Trophoblast cell (in vitro differentiated cells and primary cell): ENCODE measurements around the gene H6PD.

Experiments
- DNase-seq, 2 donors: peaks; one replicate each; pipeline ENCODE4 v3.0.0-alpha.2; 2016
- H2AFZ ChIP-seq: 2 replicates; pipeline ENCODE4 v1.6.1; 2013; ENCODE audit warnings: low read length, moderate library complexity, mild to moderate bottlenecking; ENCODE audit not compliant: insufficient read depth, poor library complexity
- H2AK5ac ChIP-seq: 2 replicates; pipeline ENCODE4 v1.6.1; 2013; ENCODE audit warnings: mild to moderate bottlenecking, low read length
- H2BK120ac ChIP-seq: 2 replicates; pipeline ENCODE4 v1.6.1; 2013; ENCODE audit warnings: low read length, mild to moderate bottlenecking, moderate library complexity; ENCODE audit not compliant: insufficient read depth, poor library complexity
- H2BK12ac ChIP-seq: 2 replicates; pipeline ENCODE4 v1.6.1; 2013; ENCODE audit warnings: mild to moderate bottlenecking, low read length, moderate library complexity
- H2BK5ac ChIP-seq: 2 replicates; pipeline ENCODE4 v1.6.1; 2013; ENCODE audit warnings: low read length, low read depth, moderate library complexity, mild to moderate bottlenecking; ENCODE audit not compliant: poor library complexity
- H3K14ac ChIP-seq: 2 replicates; pipeline ENCODE4 v1.6.1; 2013; ENCODE audit warnings: mild to moderate bottlenecking, low read length
- H3K18ac ChIP-seq: 2 replicates; pipeline ENCODE4 v1.6.1; 2013; ENCODE audit warnings: mild to moderate bottlenecking, low read length
- H3K23ac ChIP-seq: 2 replicates; pipeline ENCODE4 v1.6.1; 2013; ENCODE audit warnings: low read length
- H3K27ac ChIP-seq: 2 replicates; pipeline ENCODE4 v1.5.1; 2013; ENCODE audit warnings: low read depth, mild to moderate bottlenecking, inconsistent platforms, low read length, moderate library complexity
- H3K27me3 ChIP-seq: 2 replicates; pipeline ENCODE4 v1.6.1; 2013; ENCODE audit warnings: inconsistent platforms, mild to moderate bottlenecking, low read length, moderate library complexity; ENCODE audit not compliant: insufficient read depth
- H3K36me3 ChIP-seq, 2 experiments: 1 replicate in 1 of 2; 2 replicates in 1 of 2; pipeline ENCODE4 v1.6.1; 2013; ENCODE audit warnings: low read length in 2 of 2, mild to moderate bottlenecking in 2 of 2, moderate library complexity in 1 of 2; ENCODE audit not compliant: insufficient read depth in 2 of 2, control insufficient read depth in 1 of 2
- H3K4ac ChIP-seq: 2 replicates; pipeline ENCODE4 v1.6.1; 2013; ENCODE audit warnings: low read depth, mild to moderate bottlenecking, low read length, moderate library complexity
- H3K4me1 ChIP-seq, 2 experiments: 1 replicate in 1 of 2; 2 replicates in 1 of 2; pipeline ENCODE4 v1.6.1; 2013; ENCODE audit warnings: low read length in 2 of 2, mild to moderate bottlenecking in 2 of 2, moderate library complexity in 1 of 2; ENCODE audit not compliant: insufficient read depth in 2 of 2, control insufficient read depth in 1 of 2
- H3K4me2 ChIP-seq: 2 replicates; pipeline ENCODE4 v1.6.1; 2013; ENCODE audit warnings: inconsistent platforms, mild to moderate bottlenecking, low read length, moderate library complexity
- H3K4me3 ChIP-seq: 2 replicates; pipeline ENCODE4 v1.5.1; 2013; ENCODE audit warnings: mild to moderate bottlenecking, low read depth, low read length, inconsistent platforms
- H3K79me1 ChIP-seq: one replicate; pipeline ENCODE4 v1.6.1; 2013; ENCODE audit warnings: low read length
- H3K79me2 ChIP-seq: 2 replicates; pipeline ENCODE4 v1.6.1; 2013; ENCODE audit warnings: low read length, mild to moderate bottlenecking; ENCODE audit not compliant: control insufficient read depth, insufficient read depth, poor library complexity
- H3K9ac ChIP-seq: 2 replicates; pipeline ENCODE4 v1.6.1; 2013; ENCODE audit warnings: mild to moderate bottlenecking, low read length
- H3K9me3 ChIP-seq: 2 replicates; pipeline ENCODE4 v1.6.1; 2013; ENCODE audit warnings: low read depth, mild to moderate bottlenecking, control low read depth, inconsistent platforms, low read length; ENCODE audit not compliant: insufficient read depth
- H4K12ac ChIP-seq: 2 replicates; pipeline ENCODE4 v1.6.1; 2013; ENCODE audit warnings: low read depth, mild to moderate bottlenecking, low read length, moderate library complexity
- H4K8ac ChIP-seq: 2 replicates; pipeline ENCODE4 v1.6.1; 2013; ENCODE audit warnings: low read depth, mild to moderate bottlenecking, low read length, moderate library complexity
- H4K91ac ChIP-seq: one replicate; pipeline ENCODE4 v1.6.1; 2013; ENCODE audit warnings: low read depth, mild to moderate bottlenecking, low read length, moderate library complexity
- WGBS: extraction: QIAGEN DNeasy Blood & Tissue Kit; methylation state at CpG from one replicate; pipeline ENCODE4 v1.1.7; 2013; ENCODE audit warnings: missing lambda C conversion rate; ENCODE audit not compliant: insufficient read length, insufficient coverage; ENCODE audit errors: extremely low coverage; 5-methylcytosine and 5-hydroxymethylcytosine counted together

H6PD gene

DNA sequence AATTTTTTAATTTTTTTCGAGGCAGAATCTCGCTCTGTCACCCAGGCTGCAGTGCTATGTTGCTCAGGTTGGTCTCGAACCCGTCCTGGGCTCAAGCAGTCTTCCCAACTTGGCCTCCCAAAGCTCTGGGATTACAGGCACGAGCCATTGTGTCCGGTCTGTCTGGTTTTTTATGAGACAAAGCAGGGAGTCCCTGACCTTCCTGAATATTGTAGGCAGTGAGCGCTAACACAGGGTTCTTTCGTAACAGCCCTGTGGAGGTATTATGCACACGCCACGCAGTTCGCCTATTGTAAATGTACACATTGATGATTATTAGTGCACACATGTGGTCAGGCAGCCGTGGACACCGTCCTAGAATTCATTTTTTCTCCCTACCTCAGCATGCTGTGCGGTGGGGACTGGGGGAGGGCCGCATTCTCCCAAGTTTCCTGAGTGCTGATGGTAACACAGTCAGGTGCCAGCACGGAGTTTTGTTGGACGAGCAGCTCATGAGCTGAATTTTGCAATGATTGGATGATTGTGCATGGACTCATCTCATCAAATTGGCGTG lies 77.7 kb downstream of the H6PD start:
- peaks cover 1% of the 10 kb centered on the region for H3K79me1 ChIP-seq
- H3K27me3 ChIP-seq: no peaks in the 10 kb centered on the region
- peak in 1 of 2 donors; percentile 36 for DNase-seq
- no peak overlapping the region for H2BK120ac ChIP-seq
- no peak overlapping the region for H2AFZ ChIP-seq
- no peak overlapping the region for H3K9ac ChIP-seq
- H3K9me3 ChIP-seq: peaks cover 2% of the 10 kb centered on the region
- H3K79me2 ChIP-seq: peaks cover 75% of the 10 kb centered on the region
- no peak overlapping the region for H3K23ac ChIP-seq
- peak overlapping the region; percentile 81 for H3K4ac ChIP-seq
- no peak overlapping the region for H3K4me3 ChIP-seq
- peaks cover 17 to 49% of the 10 kb centered on the region in 2 experiments for H3K4me1 ChIP-seq
- no CpG with 5 or more reads among the region's 18 CpGs for WGBS
- no peak overlapping the region for H2BK12ac ChIP-seq
- H4K91ac ChIP-seq: no peak overlapping the region
- H3K18ac ChIP-seq: no peak overlapping the region
- no peak overlapping the region for H2AK5ac ChIP-seq
- H4K8ac ChIP-seq: no peak overlapping the region
- H3K4me2 ChIP-seq: no peak overlapping the region
- H3K36me3 ChIP-seq: peaks cover 47 to 56% of the 10 kb centered on the region in 2 experiments
- H3K27ac ChIP-seq: no peak overlapping the region
- H2BK5ac ChIP-seq: no peak overlapping the region
- no peak overlapping the region for H3K14ac ChIP-seq
- no peak overlapping the region for H4K12ac ChIP-seq

DNA sequence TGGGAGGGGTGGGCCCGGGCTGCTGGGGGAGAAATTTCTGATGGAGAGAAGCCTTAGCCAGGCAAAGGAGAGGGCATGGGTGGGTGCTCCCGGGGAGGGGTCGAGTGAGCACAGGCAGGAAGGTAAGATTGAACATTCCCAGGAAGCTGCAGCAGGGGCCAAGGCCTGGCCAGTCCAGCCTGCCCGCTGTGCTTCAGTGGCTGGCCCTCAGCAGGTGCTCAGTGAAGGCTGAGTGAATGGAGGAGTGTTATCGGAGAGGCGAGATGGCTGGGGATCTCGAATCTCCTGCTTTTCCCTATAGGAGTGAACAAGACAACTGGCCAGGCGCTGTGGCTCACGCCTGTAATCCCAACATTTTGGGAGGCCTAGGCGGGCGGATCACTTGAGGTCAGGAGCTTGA lies 79.0 kb downstream of the H6PD start:
- DNase-seq: no peak
- no peak overlapping the region for H2BK120ac ChIP-seq
- H3K79me2 ChIP-seq: peaks cover 71% of the 10 kb centered on the region
- peaks cover 1% of the 10 kb centered on the region for H3K79me1 ChIP-seq
- H3K9me3 ChIP-seq: peaks cover 2% of the 10 kb centered on the region
- no peak overlapping the region for H2BK5ac ChIP-seq
- no peak overlapping the region for H3K4me3 ChIP-seq
- H2AFZ ChIP-seq: no peak overlapping the region
- peaks cover 49 to 53% of the 10 kb centered on the region in 2 experiments for H3K36me3 ChIP-seq
- H3K18ac ChIP-seq: no peak overlapping the region
- no peak overlapping the region for H3K14ac ChIP-seq
- no peak overlapping the region for H4K12ac ChIP-seq
- H4K91ac ChIP-seq: no peak overlapping the region
- no peak overlapping the region for H2AK5ac ChIP-seq
- H3K27me3 ChIP-seq: no peaks in the 10 kb centered on the region
- H3K27ac ChIP-seq: no peak overlapping the region
- peaks cover 17 to 49% of the 10 kb centered on the region in 2 experiments for H3K4me1 ChIP-seq
- H3K9ac ChIP-seq: no peak overlapping the region
- no peak overlapping the region for H3K23ac ChIP-seq
- H4K8ac ChIP-seq: no peak overlapping the region
- H2BK12ac ChIP-seq: no peak overlapping the region
- H3K4me2 ChIP-seq: no peak overlapping the region
- no CpG with 5 or more reads among the region's 11 CpGs for WGBS
- peak overlapping the region; percentile 85 for H3K4ac ChIP-seq

- Histone ChIP-seq H2AFZ (no peak overlapping the region), H2BK5ac (no peak overlapping the region), H3K36me3 (peaks cover 49 to 52% of the 10 kb centered on the region in 2 experiments), H3K4me3 (no peak overlapping the region), H3K23ac (no peak overlapping the region), H3K9me3 (peaks cover 2% of the 10 kb centered on the region), H2AK5ac (no peak overlapping the region), H3K27me3 (no peaks in the 10 kb centered on the region), H3K27ac (no peak overlapping the region), H3K18ac (no peak overlapping the region), H2BK120ac (no peak overlapping the region), H3K14ac (no peak overlapping the region), H4K8ac (no peak overlapping the region), H3K4ac (peak overlapping the region; percentile 71), H2BK12ac (no peak overlapping the region), H3K79me2 (peaks cover 67% of the 10 kb centered on the region), H4K12ac (no peak overlapping the region), H3K9ac (no peak overlapping the region), H4K91ac (no peak overlapping the region), H3K4me1 (peaks cover 14 to 46% of the 10 kb centered on the region in 2 experiments), H3K79me1 (peaks cover 1% of the 10 kb centered on the region), H3K4me2 (no peak overlapping the region)
- no CpG with 5 or more reads among the region's 8 CpGs for WGBS
- no peak for DNase-seq
Measured at GRCh38 chr1:9314111-9314510, 79.5 kb downstream of the H6PD start.

GRCh38 chr1:9314711-9315379 lies 80.3 kb downstream of the H6PD start:
- H4K91ac ChIP-seq: no peak overlapping the region
- H3K14ac ChIP-seq: no peak overlapping the region
- H2AFZ ChIP-seq: no peak overlapping the region
- H2BK12ac ChIP-seq: no peak overlapping the region
- H3K4me2 ChIP-seq: no peak overlapping the region
- no peak overlapping the region for H4K12ac ChIP-seq
- no peaks in the 10 kb centered on the region for H3K27me3 ChIP-seq
- no peak overlapping the region for H3K23ac ChIP-seq
- H3K4ac ChIP-seq: peak overlapping the region; percentile 78
- no peak overlapping the region for H3K18ac ChIP-seq
- H3K9me3 ChIP-seq: peaks cover 2% of the 10 kb centered on the region
- H3K79me2 ChIP-seq: peaks cover 70% of the 10 kb centered on the region
- no peak overlapping the region for H2AK5ac ChIP-seq
- peaks cover 1% of the 10 kb centered on the region for H3K79me1 ChIP-seq
- H3K4me1 ChIP-seq: peaks cover 21 to 53% of the 10 kb centered on the region in 2 experiments
- no peak overlapping the region for H2BK120ac ChIP-seq
- H3K36me3 ChIP-seq: peaks cover 54 to 58% of the 10 kb centered on the region in 2 experiments
- no peak overlapping the region for H3K4me3 ChIP-seq
- H3K27ac ChIP-seq: no peak overlapping the region
- H4K8ac ChIP-seq: no peak overlapping the region
- DNase-seq: no peak
- no CpG with 5 or more reads among the region's 11 CpGs for WGBS
- H3K9ac ChIP-seq: no peak overlapping the region
- no peak overlapping the region for H2BK5ac ChIP-seq
